Neural progenitor cell (in vitro differentiated cells): Measurements from ENCODE around the gene CENPC. TPM values are rescaled to one million over a fixed set of nuclear protein-coding genes. Genes with fewer than 3 reads are reported as not detected.

ENCODE experiments used
- DNase-seq: peaks from one replicate; pipeline ENCODE4 v3.0.0-alpha.2; 2016; ENCODE audit warnings: low spot score
- H2AFZ ChIP-seq: fragments of 200-600 bp; sonication (generic); replicated peaks from 2 replicates; pipeline ENCODE4 v1.6.1; 2016; ENCODE audit warnings: antibody characterized with exemption
- H3F3A ChIP-seq: fragments of 200-600 bp; sonication (generic); 2 replicates; pipeline ENCODE4 v1.6.1; 2016; ENCODE audit warnings: antibody characterized with exemption, low read depth
- H3K27ac ChIP-seq: fragments of 200-600 bp; sonication (generic); 2 replicates; pipeline ENCODE4 v1.5.1; 2016; ENCODE audit warnings: mild to moderate bottlenecking
- H3K27me3 ChIP-seq: fragments of 200-600 bp; sonication (generic); 2 replicates; pipeline ENCODE4 v1.6.1; 2016; ENCODE audit warnings: mild to moderate bottlenecking, moderate library complexity
- H3K36me3 ChIP-seq: fragments of 200-600 bp; sonication (generic); 2 replicates; pipeline ENCODE4 v1.5.1; 2016
- H3K4me1 ChIP-seq: fragments of 200-600 bp; sonication (generic); 2 replicates; pipeline ENCODE4 v1.6.1; 2016; ENCODE audit warnings: mixed run types
- H3K4me2 ChIP-seq: fragments of 200-600 bp; sonication (generic); 2 replicates; pipeline ENCODE4 v1.6.1; 2016
- H3K4me3 ChIP-seq: fragments of 200-600 bp; sonication (generic); 2 replicates; pipeline ENCODE4 v1.5.1; 2016
- H3K79me2 ChIP-seq: fragments of 200-600 bp; sonication (generic); 2 replicates; pipeline ENCODE4 v1.6.1; 2016; ENCODE audit warnings: low read depth
- H3K9ac ChIP-seq: fragments of 200-600 bp; sonication (generic); 2 replicates; pipeline ENCODE4 v1.6.1; 2016
- H3K9me3 ChIP-seq: fragments of 200-600 bp; sonication (generic); 2 replicates; pipeline ENCODE4 v1.5.1; 2016; ENCODE audit warnings: low read depth
- H4K20me1 ChIP-seq: fragments of 200-600 bp; sonication (generic); 2 replicates; pipeline ENCODE4 v1.6.1; 2016; ENCODE audit warnings: low read depth
- H3K27ac Mint-ChIP-seq: 3 replicates; pipeline ENCODE4 v1.8.0; 2021; ENCODE audit warnings: mixed read lengths
- H3K27me3 Mint-ChIP-seq: 2 replicates; pipeline ENCODE4 v1.8.0; 2022; ENCODE audit warnings: low read depth, mild to moderate bottlenecking, inconsistent platforms, moderate library complexity, mixed read lengths; ENCODE audit not compliant: insufficient read depth
- H3K36me3 Mint-ChIP-seq: 3 replicates; pipeline ENCODE4 v1.8.0; 2021; ENCODE audit warnings: mixed read lengths
- H3K4me1 Mint-ChIP-seq: 3 replicates; pipeline ENCODE4 v1.8.0; 2021; ENCODE audit warnings: mixed read lengths
- H3K4me3 Mint-ChIP-seq: 3 replicates; pipeline ENCODE4 v1.8.0; 2021; ENCODE audit warnings: mild to moderate bottlenecking, moderate library complexity, mixed read lengths
- H3K9me3 Mint-ChIP-seq: 3 replicates; pipeline ENCODE4 v1.8.0; 2020; ENCODE audit warnings: mixed read lengths
- CTCF ChIP-seq: fragments of 200-600 bp; sonication (generic); IDR thresholded peaks from 2 replicates; pipeline ENCODE4 v1.5.1; 2017; ENCODE audit warnings: antibody characterized with exemption, mild to moderate bottlenecking
- EZH2 ChIP-seq: fragments of 200-600 bp; sonication (generic); IDR thresholded peaks from 2 replicates; pipeline ENCODE4 v1.6.1; 2017; ENCODE audit warnings: antibody characterized with exemption, mild to moderate bottlenecking, moderate library complexity
- EZH2phosphoT487 ChIP-seq: fragments of 200-600 bp; sonication (generic); IDR thresholded peaks from 2 replicates; pipeline ENCODE4 v1.6.1; 2017; ENCODE audit warnings: antibody characterized with exemption
- total RNA-seq: library from RNA; depleted of rRNA; stranded (reverse); fragments of >200 nt; gene quantifications from 2 replicates; pipeline ENCODE4 v1.2.3, GENCODE V29; 2015; ENCODE audit warnings: low replicate concordance

CENPC gene
- total RNA-seq, 1 donor from 2014 or later = 85.2 TPM

- no peak for DNase-seq
- no peaks in the 10 kb centered on the region for H4K20me1 ChIP-seq
- Mint-ChIP-seq H3K9me3 (no peaks in the 10 kb centered on the region), H3K4me1 (no peaks in the 10 kb centered on the region), H3K27me3 (no peaks in the 10 kb centered on the region), H3K36me3 (no peaks in the 10 kb centered on the region), H3K27ac (no peak overlapping the region), H3K4me3 (no peak overlapping the region)
- no peak overlapping the region for H3K27ac ChIP-seq
- no peaks in the 10 kb centered on the region for H3K79me2 ChIP-seq
- H3K9ac ChIP-seq = no peak overlapping the region
- H3K4me1 ChIP-seq = no peaks in the 10 kb centered on the region
- no peaks in the 10 kb centered on the region for H3K9me3 ChIP-seq
- peak overlapping the region; percentile 19 for H2AFZ ChIP-seq
- no peak overlapping the region for H3K4me2 ChIP-seq
- no peaks in the 10 kb centered on the region for H3F3A ChIP-seq
- no peak for TF ChIP-seq EZH2
- TF ChIP-seq EZH2phosphoT487 = no peak
- no peak for TF ChIP-seq CTCF
- no peak overlapping the region for H3K4me3 ChIP-seq
- H3K27me3 ChIP-seq = no peaks in the 10 kb centered on the region
- no peaks in the 10 kb centered on the region for H3K36me3 ChIP-seq
Measured at GRCh38 chr4:67580577-67580976, 35.3 kb upstream of the CENPC start.

- no peaks in the 10 kb centered on the region for H3K9me3 ChIP-seq
- Mint-ChIP-seq H3K27me3 (no peaks in the 10 kb centered on the region), H3K36me3 (no peaks in the 10 kb centered on the region), H3K4me3 (no peak overlapping the region), H3K9me3 (no peaks in the 10 kb centered on the region), H3K27ac (no peak overlapping the region), H3K4me1 (no peaks in the 10 kb centered on the region)
- H3K4me2 ChIP-seq = no peak overlapping the region
- no peaks in the 10 kb centered on the region for H3K79me2 ChIP-seq
- no peak for DNase-seq
- no peaks in the 10 kb centered on the region for H4K20me1 ChIP-seq
- TF ChIP-seq CTCF (no peak), EZH2 (no peak), EZH2phosphoT487 (no peak)
- no peak overlapping the region for H2AFZ ChIP-seq
- no peaks in the 10 kb centered on the region for H3K36me3 ChIP-seq
- H3F3A ChIP-seq = no peaks in the 10 kb centered on the region
- no peak overlapping the region for H3K9ac ChIP-seq
- no peaks in the 10 kb centered on the region for H3K27me3 ChIP-seq
- no peak overlapping the region for H3K4me3 ChIP-seq
- no peak overlapping the region for H3K27ac ChIP-seq
- no peaks in the 10 kb centered on the region for H3K4me1 ChIP-seq
Measured at GRCh38 chr4:67576538-67576937, 31.2 kb upstream of the CENPC start.

DNA sequence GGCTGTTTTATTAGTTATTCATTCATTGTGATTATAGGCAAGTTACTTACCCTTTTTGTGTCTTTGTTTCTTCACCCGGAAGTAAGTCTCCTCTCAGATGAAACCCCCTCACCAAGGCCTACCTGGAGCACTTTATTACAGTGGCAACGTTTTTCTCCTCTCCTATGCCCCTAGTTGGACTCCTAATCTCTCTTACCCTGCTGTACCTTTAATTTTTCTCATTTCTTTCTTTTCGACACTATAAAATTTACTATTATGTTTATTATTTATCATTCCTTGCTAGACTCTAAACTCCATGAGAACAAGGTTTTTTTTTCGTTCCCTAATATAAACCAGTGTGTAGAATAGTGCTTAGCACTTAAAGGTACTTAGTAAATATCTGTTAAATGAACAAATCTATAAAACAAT is 30.8 kb upstream of the CENPC start:
- Histone ChIP-seq H3K4me1 (no peaks in the 10 kb centered on the region), H3K79me2 (no peaks in the 10 kb centered on the region), H3F3A (no peaks in the 10 kb centered on the region), H3K4me2 (no peak overlapping the region), H3K9ac (no peak overlapping the region), H3K4me3 (no peak overlapping the region), H3K36me3 (no peaks in the 10 kb centered on the region), H4K20me1 (no peaks in the 10 kb centered on the region), H3K27ac (no peak overlapping the region), H3K9me3 (no peaks in the 10 kb centered on the region), H2AFZ (no peak overlapping the region), H3K27me3 (no peaks in the 10 kb centered on the region)
- TF ChIP-seq EZH2phosphoT487 = no peak
- TF ChIP-seq CTCF = no peak
- no peak for TF ChIP-seq EZH2
- H3K27ac Mint-ChIP-seq = no peak overlapping the region
- no peaks in the 10 kb centered on the region for H3K9me3 Mint-ChIP-seq
- no peak overlapping the region for H3K4me3 Mint-ChIP-seq
- H3K36me3 Mint-ChIP-seq = no peaks in the 10 kb centered on the region
- DNase-seq = no peak
- H3K27me3 Mint-ChIP-seq = no peaks in the 10 kb centered on the region
- H3K4me1 Mint-ChIP-seq = no peaks in the 10 kb centered on the region
